H1 (cell line): ENCODE data around the gene BNIP5. TPM values are rescaled to one million over a fixed set of nuclear protein-coding genes. Genes with fewer than 3 reads are reported as not detected.

Experiments used
- CTCF ChIA-PET: fragments of 300-600 bp; sonication (Branson Sonifier 250); formaldehyde crosslinking; loops from one replicate; lab custom pipeline; 2021; ENCODE audit not compliant: partially characterized antibody; lab: Charles Lee
- POLR2A ChIA-PET: fragments of 300-600 bp; sonication (Branson Sonifier 250); formaldehyde crosslinking; loops from one replicate; lab custom pipeline; 2021; ENCODE audit warnings: inconsistent platforms; ENCODE audit not compliant: partially characterized antibody; lab: Charles Lee
- DNase-seq, 2 experiments: peaks; one replicate each; pipeline versions ENCODE4 v3.0.0 to v3.0.0-alpha.2; 2010 to 2022; ENCODE audit warnings: low spot score in 2 of 2, low read depth in 1 of 2, mixed read lengths in 1 of 2
- FAIRE-seq: peaks from 2 replicates; lab custom pipeline; 2011; peaks lifted over from hg19 to GRCh38; lab: Jason Lieb, UNC
- H2AFZ ChIP-seq: 2 replicates; pipeline ENCODE4 v1.8.1; 2012; ENCODE audit warnings: low read length, inconsistent platforms
- H2AK5ac ChIP-seq: 2 replicates; pipeline ENCODE4 v1.6.1; 2013; ENCODE audit warnings: low read depth, low read length
- H2BK120ac ChIP-seq: replicated peaks from 2 replicates; pipeline ENCODE3; 2013; ENCODE audit warnings: low read depth, low read length, inconsistent platforms
- H2BK12ac ChIP-seq: 2 replicates; pipeline ENCODE4 v1.6.1; 2013; ENCODE audit warnings: low read depth, low read length
- H2BK15ac ChIP-seq: 2 replicates; pipeline ENCODE4 v1.6.1; 2013; ENCODE audit warnings: low read length
- H2BK20ac ChIP-seq: 2 replicates; pipeline ENCODE4 v1.6.1; 2013; ENCODE audit warnings: low read length
- H2BK5ac ChIP-seq: 2 replicates; pipeline ENCODE4 v1.6.1; 2013; ENCODE audit warnings: low read depth, low read length
- H3K14ac ChIP-seq: 2 replicates; pipeline ENCODE4 v1.6.1; 2013; ENCODE audit warnings: inconsistent platforms; ENCODE audit not compliant: insufficient read length
- H3K18ac ChIP-seq: 2 replicates; pipeline ENCODE4 v1.6.1; 2013; ENCODE audit warnings: low read length; ENCODE audit errors: extremely low read depth
- H3K23ac ChIP-seq: 2 replicates; pipeline ENCODE4 v1.6.1; 2013; ENCODE audit warnings: inconsistent platforms; ENCODE audit not compliant: insufficient read length
- H3K23me2 ChIP-seq: 2 replicates; pipeline ENCODE4 v1.6.1; 2013; ENCODE audit warnings: low read depth, low read length
- H3K27ac ChIP-seq: 2 replicates; pipeline ENCODE4 v1.6.1; 2011; ENCODE audit warnings: low read depth, low read length, inconsistent platforms
- H3K27me3 ChIP-seq, 4 experiments: replicated peaks in 1 of 4; 1 replicate in 1 of 4; 2 replicates in 3 of 4; pipeline versions ENCODE4 v1.6.1 to v1.8.1; 2011 to 2013; ENCODE audit warnings: low read length in 3 of 4, mild to moderate bottlenecking in 3 of 4, inconsistent platforms in 2 of 4, mixed read lengths in 2 of 4, moderate library complexity in 1 of 4; ENCODE audit not compliant: control insufficient read depth in 3 of 4, insufficient read depth in 3 of 4; ENCODE audit errors: extremely low read depth in 1 of 4
- H3K36me3 ChIP-seq, 4 experiments: 2 replicates each; pipeline versions ENCODE4 v1.6.1 to v1.8.1; 2011 to 2013; ENCODE audit warnings: mild to moderate bottlenecking in 4 of 4, low read length in 3 of 4, moderate library complexity in 2 of 4, control low read depth in 1 of 4, inconsistent platforms in 1 of 4; ENCODE audit not compliant: insufficient read depth in 4 of 4, control insufficient read depth in 2 of 4
- H3K4ac ChIP-seq: replicated peaks from 2 replicates; pipeline ENCODE3; 2013; ENCODE audit warnings: low read length, low read depth, mixed read lengths, inconsistent platforms; ENCODE audit not compliant: insufficient read length
- H3K4me1 ChIP-seq, 4 experiments: replicated peaks in 1 of 4; 1 replicate in 1 of 4; 2 replicates in 3 of 4; pipeline versions ENCODE4 v1.6.1 to v1.8.1; 2011 to 2013; ENCODE audit warnings: low read length in 3 of 4, inconsistent platforms in 2 of 4, mixed read lengths in 1 of 4; ENCODE audit not compliant: insufficient read depth in 4 of 4, control insufficient read depth in 3 of 4
- H3K4me2 ChIP-seq, 2 experiments: 2 replicates each; pipeline versions ENCODE4 v1.6.1 to v1.8.1; 2011 to 2013; ENCODE audit warnings: low read depth in 2 of 2, low read length in 2 of 2, control low read depth in 1 of 2, inconsistent platforms in 1 of 2, mild to moderate bottlenecking in 1 of 2; ENCODE audit not compliant: insufficient read depth in 1 of 2
- H3K4me3 ChIP-seq, 4 experiments: fragments of 200-600, 300-600 bp in 1 of 4; sonication (generic), shearing (Covaris generic), sonication (Bioruptor Twin) in 1 of 4; 2 replicates each; pipeline versions ENCODE4 v1.5.1 to v1.8.1; 2011 to 2016; ENCODE audit warnings: low read length in 4 of 4, low read depth in 3 of 4, control low read depth in 2 of 4, inconsistent platforms in 2 of 4, mild to moderate bottlenecking in 2 of 4, mixed read lengths in 1 of 4, moderate library complexity in 1 of 4; ENCODE audit not compliant: insufficient read depth in 2 of 4; ENCODE audit errors: extremely low read depth in 1 of 4
- H3K56ac ChIP-seq: replicated peaks from 2 replicates; pipeline ENCODE3; 2013; ENCODE audit warnings: low read depth, mild to moderate bottlenecking, mixed read lengths, low read length, inconsistent platforms; ENCODE audit not compliant: insufficient read length
- H3K79me1 ChIP-seq: 2 replicates; pipeline ENCODE4 v1.6.1; 2013; ENCODE audit warnings: low read depth, low read length, control low read depth
- H3K79me2 ChIP-seq, 2 experiments: 2 replicates each; pipeline versions ENCODE4 v1.6.1 to v1.8.1; 2012 to 2013; ENCODE audit warnings: low read length in 2 of 2, mild to moderate bottlenecking in 2 of 2, inconsistent platforms in 1 of 2; ENCODE audit not compliant: insufficient read depth in 2 of 2, control insufficient read depth in 1 of 2
- H3K9ac ChIP-seq, 4 experiments: replicated peaks in 1 of 4; 1 replicate in 1 of 4; 2 replicates in 3 of 4; pipeline versions ENCODE4 v1.6.1 to v1.8.1; 2011 to 2013; ENCODE audit warnings: low read depth in 3 of 4, low read length in 3 of 4, control low read depth in 2 of 4, mild to moderate bottlenecking in 2 of 4, moderate library complexity in 2 of 4, inconsistent platforms in 1 of 4; ENCODE audit errors: extremely low read depth in 1 of 4
- H3K9me3 ChIP-seq, 2 experiments: 2 replicates each; pipeline versions ENCODE4 v1.6.1 to v1.8.1; 2012 to 2013; ENCODE audit warnings: mild to moderate bottlenecking in 2 of 2, moderate library complexity in 2 of 2, control low read depth in 1 of 2, inconsistent platforms in 1 of 2, low read depth in 1 of 2, low read length in 1 of 2, mixed read lengths in 1 of 2; ENCODE audit not compliant: insufficient read depth in 2 of 2
- H4K20me1 ChIP-seq, 2 experiments: replicated peaks in 1 of 2; 2 replicates each; pipeline versions ENCODE3 to v1.8.1; 2011 to 2013; ENCODE audit warnings: inconsistent platforms in 2 of 2, low read length in 2 of 2, mild to moderate bottlenecking in 1 of 2; ENCODE audit not compliant: insufficient read depth in 2 of 2, control insufficient read depth in 1 of 2
- H4K5ac ChIP-seq: 2 replicates; pipeline ENCODE4 v1.6.1; 2013; ENCODE audit warnings: low read length, low read depth, mixed read lengths, inconsistent platforms; ENCODE audit not compliant: insufficient read length
- H4K8ac ChIP-seq: 2 replicates; pipeline ENCODE4 v1.8.0; 2013; ENCODE audit warnings: mild to moderate bottlenecking, moderate library complexity, low read length, inconsistent platforms; ENCODE audit not compliant: insufficient read depth; ENCODE audit errors: extremely low read depth
- H4K91ac ChIP-seq: replicated peaks from 2 replicates; pipeline ENCODE3; 2013; ENCODE audit warnings: low read length, mixed read lengths, inconsistent platforms; ENCODE audit not compliant: insufficient read length
- KDM1A ChIP-seq: fragments of 200-600, 300-600 bp; sonication (generic); IDR thresholded peaks from 2 replicates; pipeline ENCODE4 v1.7.1; 2016; ENCODE audit warnings: mild to moderate bottlenecking, low read length, borderline replicate concordance
- POLR2A ChIP-seq, 2 experiments: IDR thresholded peaks; 1 replicate in 1 of 2; 2 replicates in 1 of 2; pipeline ENCODE4 v1.6.1; 2011; ENCODE audit warnings: low read depth in 2 of 2, low read length in 2 of 2, mild to moderate bottlenecking in 2 of 2; ENCODE audit errors: control extremely low read depth in 1 of 2
- SAP30 ChIP-seq: fragments of 300-600 bp; sonication (generic); IDR thresholded peaks from 2 replicates; pipeline ENCODE4 v1.7.1; 2012; ENCODE audit warnings: low read length, moderate library complexity, mild to moderate bottlenecking, inconsistent platforms; ENCODE audit not compliant: insufficient read depth, insufficient replicate concordance
- WGBS, 2 experiments: shearing (Covaris generic) in 1 of 2; methylation state at CpG; one replicate each; pipeline versions ENCODE4 v1.1.6 to v1.1.7; 2013 to 2015; ENCODE audit warnings: low lambda C conversion rate in 2 of 2, mixed read lengths in 2 of 2, inconsistent platforms in 1 of 2, low coverage in 1 of 2, missing lambda C conversion rate in 1 of 2; ENCODE audit not compliant: insufficient replicate concordance in 2 of 2, insufficient coverage in 1 of 2, insufficient read length in 1 of 2; ENCODE audit errors: extremely low coverage in 1 of 2, missing lambda C conversion rate in 1 of 2; 5-methylcytosine and 5-hydroxymethylcytosine counted together
- polyA plus RNA-seq, 7 experiments: library from polyadenylated mRNA; depleted of rRNA in 3 of 7; stranded (reverse) in 5 of 7; unstranded in 2 of 7; fragments of >200 nt in 5 of 7; fragments of 200-250 nt in 2 of 7; gene quantifications; 1 replicate in 5 of 7; 2 replicates in 1 of 7; 4 replicates in 1 of 7; pipeline versions ENCODE4 v1.2.1 to v1.2.3, GENCODE V29; 2011 to 2013; ENCODE audit warnings: missing spikeins in 2 of 7, mixed read lengths in 2 of 7
- total RNA-seq: library from RNA; stranded (reverse); fragmentation: NEBNext Ultra II Directional; extraction: Animal tissue kit (Norgen Biotek cat#: 25700); gene quantifications from 2 replicates; pipeline ENCODE4 v1.2.1, GENCODE V29; 2021

BNIP5 gene
- total and polyA plus RNA-seq, 2 of the 8 experiments (the other 6 are each of a cell fraction or from before 2014, with no cell fraction given): not detected

GRCh38 chr6:36352477-36353157 is 15.9 kb upstream of the BNIP5 start:
- CTCF ChIA-PET: interaction anchor here (0.9 to 5.8 kb wide), 5 partner anchors 8 to 50 kb away, joined by 3 to 27 read pairs (median 8); no protein-coding TSS in a partner anchor
- Histone ChIP-seq H3K4me2 (no peak overlapping the region), H3K4me3 (no peak overlapping the region), H3K23ac (no peak overlapping the region), H3K9me3 (no peaks in the 10 kb centered on the region), H4K8ac (no peak overlapping the region), H4K5ac (no peak overlapping the region), H4K20me1 (no peaks in the 10 kb centered on the region), H4K91ac (no peak overlapping the region), H2AK5ac (no peak overlapping the region), H3K23me2 (no peaks in the 10 kb centered on the region), H3K18ac (no peak overlapping the region), H3K27ac (no peak overlapping the region), H2AFZ (no peak overlapping the region), H2BK5ac (no peak overlapping the region), H3K27me3 (no peaks in the 10 kb centered on the region), H3K56ac (no peak overlapping the region), H3K4me1 (no peaks in the 10 kb centered on the region), H3K9ac (no peak overlapping the region), H2BK12ac (no peak overlapping the region), H3K79me1 (no peaks in the 10 kb centered on the region), H3K36me3 (no peaks in the 10 kb centered on the region), H3K79me2 (no peaks in the 10 kb centered on the region), H2BK120ac (no peak overlapping the region), H3K14ac (no peak overlapping the region), H2BK20ac (no peak overlapping the region), H3K4ac (no peak overlapping the region), H2BK15ac (no peak overlapping the region)
- TF ChIP-seq SAP30: no peak
- TF ChIP-seq POLR2A (IDR thresholded peaks at IDR 0.05; ENCODE audit: control extremely low read depth in 1 of 2, low read depth in 2 of 2, low read length in 2 of 2): no peak
- TF ChIP-seq KDM1A: peak; percentile 74; the same call in 1 of the 2 replicates
- DNase-seq (no peak), FAIRE-seq (no peak)
- 87% methylated on average over 8 of the region's 8 CpGs; no CpG with 5 or more reads in 1 of the 2 experiments for WGBS, 2 experiments
- POLR2A ChIA-PET: no interaction called here
